COR-L47 (cell line): ENCODE results near the gene GSG1.

Experiments used
- DNase-seq: peaks from one replicate; lab custom pipeline; 2025; lab: John Stamatoyannopoulos, UW

Gene GSG1

DNA sequence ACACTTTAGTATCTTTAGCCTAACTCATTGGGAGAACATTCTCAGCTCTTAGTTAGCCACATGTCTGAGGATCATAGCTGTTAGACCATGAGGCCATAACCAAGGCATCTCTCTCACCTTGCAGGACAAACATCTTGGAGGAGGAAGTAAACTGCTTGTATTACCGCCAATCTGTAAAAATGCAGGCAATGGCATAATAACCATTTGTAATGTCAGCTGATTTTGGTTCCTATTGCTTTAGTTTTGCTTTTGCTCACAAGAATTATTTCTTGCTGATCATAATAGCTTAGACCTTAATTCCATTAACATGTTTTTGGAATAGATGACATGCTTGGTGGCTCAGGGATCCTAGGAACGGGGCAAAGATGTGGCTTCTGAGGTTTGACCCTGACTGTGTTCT is 16.4 kb upstream of the GSG1 start:
- DNase-seq, result no peak

DNA sequence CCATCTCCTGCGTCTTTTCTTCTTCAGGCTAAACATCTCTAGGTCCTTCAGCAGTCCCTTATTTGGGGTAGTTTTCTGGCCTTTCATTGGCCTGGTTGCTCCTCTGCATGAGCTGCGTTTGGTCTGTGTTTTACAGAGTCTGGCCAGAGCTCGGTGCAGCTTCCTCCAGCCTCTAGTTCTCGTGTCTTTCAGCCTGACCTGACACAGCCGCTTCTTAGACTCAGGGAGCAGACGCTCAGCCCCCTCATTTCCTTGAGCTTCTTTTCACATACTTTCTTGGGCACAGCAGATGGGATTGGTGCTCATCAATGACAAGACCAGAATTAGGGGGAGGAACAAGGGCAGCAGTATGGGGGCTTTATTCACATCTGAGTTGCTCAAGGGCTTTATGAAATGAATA is 13.6 kb upstream of the GSG1 start:
- no peak for DNase-seq

DNA sequence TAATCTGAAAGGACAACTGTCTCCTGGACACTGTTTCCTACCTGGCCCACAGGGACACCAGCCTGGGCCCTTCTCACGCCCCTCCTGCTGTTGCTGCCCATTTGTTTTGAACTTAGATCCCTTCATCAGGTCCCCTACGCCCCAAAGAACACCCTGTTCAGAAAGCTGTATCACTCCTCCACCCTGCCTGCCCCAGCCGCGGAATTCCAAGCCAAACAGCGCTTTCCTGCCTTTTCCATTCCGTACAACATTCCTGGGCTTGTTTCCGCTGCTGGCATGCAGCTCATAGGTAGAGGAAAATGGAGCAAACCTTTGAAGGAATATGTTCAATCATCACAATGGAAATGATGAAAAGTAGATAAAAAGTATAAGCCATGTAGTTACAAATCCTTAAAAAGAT is 12.8 kb upstream of the GSG1 start:
- no peak for DNase-seq

DNA sequence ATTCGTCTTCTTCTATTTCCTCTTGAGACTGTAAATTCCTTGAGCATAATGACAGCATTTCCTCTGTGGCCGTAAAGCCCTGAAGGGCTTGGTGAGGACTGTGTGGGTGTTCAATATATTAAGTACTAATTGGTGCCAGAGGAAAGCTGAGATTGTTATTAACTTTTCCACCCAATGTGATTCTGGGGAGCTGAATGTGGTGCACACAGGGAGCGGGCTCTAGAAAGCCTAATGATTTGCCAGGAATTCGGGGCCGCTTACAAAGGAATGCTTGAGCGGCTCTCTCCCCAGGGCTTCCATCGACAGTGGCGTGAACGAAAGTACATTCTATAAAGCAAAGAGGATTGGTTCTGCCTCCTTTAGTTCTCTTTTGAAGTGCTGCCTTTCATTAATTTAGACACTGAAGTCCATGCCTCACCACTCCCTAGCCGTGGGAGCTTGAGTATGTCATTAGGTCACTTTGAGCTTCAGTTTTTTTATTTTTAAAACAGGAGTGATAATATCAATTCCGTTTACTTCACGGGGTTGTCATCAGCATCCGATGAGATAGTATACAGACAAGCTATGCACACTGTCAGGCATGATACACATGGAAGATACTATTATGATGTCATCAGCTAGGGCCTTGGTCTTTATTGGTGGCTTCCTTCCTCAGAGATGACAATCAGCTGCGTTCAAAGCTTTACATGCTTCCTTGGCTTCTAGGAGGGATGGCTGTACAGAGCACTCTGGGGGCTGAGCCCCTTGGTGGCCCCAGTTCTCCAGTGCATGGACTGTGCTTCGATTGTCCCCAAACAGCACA is 11.0 kb upstream of the GSG1 start:
- DNase-seq, result no peak

DNA sequence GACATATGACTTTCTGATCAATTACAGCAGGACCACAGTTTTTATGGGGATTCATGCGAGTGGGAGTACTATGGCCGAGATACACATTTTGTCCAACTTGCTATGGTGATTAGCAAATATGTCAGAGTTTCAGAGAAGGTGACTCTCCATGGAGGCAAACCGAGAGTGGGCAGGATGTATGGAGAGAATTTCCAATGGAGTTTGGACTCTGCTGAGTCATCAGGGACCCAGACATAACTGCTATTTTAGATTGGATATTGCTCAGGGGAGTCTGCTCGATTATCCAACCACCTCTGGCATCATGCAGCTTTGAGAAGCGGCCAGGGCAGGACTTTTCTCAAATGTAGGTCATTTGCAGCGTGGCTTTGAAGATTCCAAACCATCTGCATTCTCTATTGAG is 9.5 kb upstream of the GSG1 start:
- no peak for DNase-seq

DNA sequence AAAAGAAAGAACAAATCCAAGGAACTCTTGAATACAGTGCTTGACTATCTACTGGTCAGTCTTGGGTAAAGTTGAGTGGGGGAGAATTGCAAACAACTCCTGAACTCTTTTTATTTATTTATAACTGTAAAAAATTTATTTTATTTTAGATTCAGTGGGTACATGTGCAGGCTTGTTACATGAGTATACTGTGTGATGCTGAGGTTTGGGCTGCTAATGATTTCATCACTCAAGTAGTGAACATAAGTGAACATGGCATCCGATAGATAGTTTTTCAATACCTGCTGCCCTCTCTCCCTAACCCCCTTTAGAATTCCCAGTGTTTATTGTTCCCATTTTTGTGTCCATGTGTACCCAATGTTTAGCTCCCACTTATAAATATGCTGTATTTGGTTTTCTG is 3.2 kb upstream of the GSG1 start:
- no peak for DNase-seq

DNA sequence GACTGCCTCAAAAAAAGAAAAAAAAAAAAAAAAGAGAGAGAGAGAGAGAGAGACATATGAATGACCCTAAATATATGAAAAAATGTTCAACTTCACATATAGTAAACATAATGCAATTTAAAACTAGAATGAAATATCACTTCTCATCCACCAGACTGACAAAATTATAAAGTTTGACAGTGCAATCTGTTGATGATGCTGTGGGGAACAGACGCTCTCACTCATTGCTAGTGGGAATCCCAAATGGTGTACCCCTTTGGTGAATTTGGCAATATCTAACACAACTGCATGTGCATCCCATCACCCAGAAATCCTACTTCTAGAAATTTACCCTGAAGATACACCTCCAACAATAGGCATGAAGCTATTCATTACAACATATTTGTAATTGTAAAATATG is 2.3 kb upstream of the GSG1 start:
- DNase-seq, result no peak

DNA sequence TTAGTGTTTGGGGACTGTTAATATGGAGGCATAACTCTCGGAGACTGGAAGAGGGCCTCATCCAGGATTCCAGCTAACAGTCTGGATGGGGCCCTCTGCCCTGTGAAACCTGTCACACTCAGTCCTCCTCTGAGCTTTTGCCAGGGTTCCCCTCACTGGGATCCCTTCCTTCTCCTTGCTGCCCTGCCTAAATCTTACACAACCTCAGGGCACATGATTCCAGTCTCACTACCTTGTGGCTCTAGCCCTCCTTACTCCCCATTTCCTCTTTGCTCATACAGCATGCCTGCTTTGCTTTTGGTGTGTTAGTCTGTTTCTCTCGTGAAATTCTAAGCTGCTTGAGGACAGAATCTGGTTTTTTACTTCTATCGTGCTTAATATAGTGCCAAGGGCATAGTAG is 942 bp upstream of the GSG1 start:
- DNase-seq, result no peak

DNA sequence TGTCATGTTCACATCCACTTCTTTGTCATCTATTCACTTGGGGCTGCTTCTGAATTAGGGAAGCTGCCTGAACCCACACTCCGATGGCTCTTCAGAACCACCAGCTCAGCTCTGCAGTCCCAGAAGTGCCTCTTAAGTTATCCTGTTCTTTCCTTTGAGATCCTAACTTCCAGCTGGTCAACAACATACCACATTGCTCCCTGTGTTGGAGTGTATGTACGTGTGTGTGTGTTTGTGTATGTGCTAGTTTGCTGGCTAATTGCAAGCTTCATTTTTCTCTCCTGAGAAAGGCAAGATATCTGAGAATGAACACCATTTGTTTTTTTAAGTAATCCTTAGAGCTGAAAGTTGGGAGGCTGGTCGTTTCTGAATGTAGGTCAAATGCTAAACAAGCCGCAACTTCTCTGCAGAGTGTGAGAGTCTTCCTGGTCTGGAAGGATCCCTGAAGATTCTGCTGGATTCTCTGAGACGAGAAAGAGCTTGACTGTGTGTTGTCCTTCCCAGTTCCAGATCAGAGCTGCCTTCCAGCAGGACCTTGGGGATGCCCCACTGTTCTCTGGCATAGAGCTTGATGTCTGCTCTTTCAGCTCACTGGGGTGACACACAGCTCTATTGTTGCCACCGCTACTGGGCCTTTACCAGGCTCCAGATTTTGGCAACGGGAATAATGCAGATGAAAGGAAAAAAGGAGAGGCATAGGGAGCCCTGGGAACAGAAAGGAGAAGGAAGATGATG is 839 bp downstream of the GSG1 start:
- DNase-seq, result no peak

DNA sequence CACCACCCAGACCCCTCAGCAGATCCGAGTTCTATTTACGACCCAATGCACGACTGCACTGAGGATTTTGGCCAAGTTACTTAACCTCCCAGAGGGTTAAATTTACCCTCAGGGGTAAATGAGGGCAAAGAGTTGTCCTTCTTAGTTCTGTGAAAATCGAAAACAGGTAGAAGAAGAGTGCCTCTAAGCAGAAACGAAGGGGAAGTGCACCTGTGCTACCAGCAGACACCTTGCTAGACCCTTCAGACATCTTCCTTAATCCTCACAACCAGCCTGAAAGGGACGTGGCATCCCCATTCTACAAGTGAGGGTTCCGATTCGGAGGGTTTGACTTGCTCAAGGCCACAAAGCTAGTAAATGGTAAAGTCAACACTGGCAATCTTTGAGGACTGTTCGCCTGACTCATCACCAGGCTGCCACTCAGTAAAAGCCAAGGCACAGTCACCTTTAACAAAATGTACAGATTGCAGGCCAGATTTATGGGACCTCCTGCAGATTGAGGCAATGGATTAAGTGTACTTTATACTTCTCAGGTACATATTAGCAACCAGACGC is 1.6 kb downstream of the GSG1 start:
- DNase-seq, result no peak

DNA sequence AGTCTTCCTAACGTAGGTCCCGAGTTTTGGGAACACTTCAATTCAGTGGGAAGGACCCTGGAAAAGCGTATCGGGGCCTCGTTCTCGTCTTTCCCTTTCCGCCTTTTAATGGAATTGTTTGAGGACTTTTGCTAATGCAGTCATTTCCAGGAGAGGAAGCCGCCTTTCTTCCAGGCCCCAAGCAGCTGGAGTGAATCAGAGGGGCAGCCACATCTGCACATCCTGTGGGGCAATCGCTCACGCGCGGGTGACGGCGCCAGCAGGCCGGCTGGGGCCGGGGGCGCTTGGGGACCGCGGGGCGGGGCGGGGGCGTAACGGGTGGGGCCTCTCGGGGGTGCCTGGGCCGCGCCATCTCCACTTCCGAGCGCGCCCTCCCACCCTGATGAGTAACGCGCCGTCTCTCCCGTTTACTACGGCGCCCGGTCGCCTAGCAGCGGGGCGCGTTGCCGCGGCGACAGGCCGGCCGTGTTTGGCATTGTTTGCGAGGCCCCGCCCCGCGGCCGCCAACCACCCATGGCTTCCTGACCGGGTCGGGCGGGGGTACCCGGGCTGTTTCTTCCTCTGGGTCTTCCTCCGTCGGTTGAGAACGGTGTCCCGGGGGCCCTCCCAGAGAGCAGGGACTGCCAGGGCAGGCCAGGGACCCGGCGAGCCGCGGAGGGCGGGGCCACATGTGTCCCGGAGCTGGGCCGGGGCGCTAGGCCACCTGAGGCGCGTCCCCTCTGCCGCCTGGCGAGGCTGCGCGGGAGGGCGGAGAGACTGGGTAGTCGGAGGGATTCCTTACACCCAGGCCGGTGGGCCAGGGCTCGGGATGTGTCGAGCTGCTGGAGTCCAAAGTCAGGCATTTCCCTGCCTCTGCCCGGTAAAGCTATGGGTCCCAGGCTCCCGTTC is 2.3 kb downstream of the GSG1 start:
- DNase-seq, result peak; percentile 65

DNA sequence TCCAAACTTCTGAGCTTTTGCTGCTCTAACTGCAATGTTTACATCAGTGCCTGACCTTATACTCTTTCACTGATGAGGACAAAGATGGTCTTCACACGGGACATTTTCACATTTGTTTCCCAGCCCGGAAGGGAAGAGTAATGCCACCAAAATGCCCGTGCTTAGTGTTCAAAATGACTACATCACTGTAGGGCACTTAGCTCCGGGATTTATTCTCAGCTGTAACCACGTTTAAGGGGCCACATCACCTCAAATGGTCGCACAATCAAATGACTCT is 2.9 kb downstream of the GSG1 start:
- no peak for DNase-seq

DNA sequence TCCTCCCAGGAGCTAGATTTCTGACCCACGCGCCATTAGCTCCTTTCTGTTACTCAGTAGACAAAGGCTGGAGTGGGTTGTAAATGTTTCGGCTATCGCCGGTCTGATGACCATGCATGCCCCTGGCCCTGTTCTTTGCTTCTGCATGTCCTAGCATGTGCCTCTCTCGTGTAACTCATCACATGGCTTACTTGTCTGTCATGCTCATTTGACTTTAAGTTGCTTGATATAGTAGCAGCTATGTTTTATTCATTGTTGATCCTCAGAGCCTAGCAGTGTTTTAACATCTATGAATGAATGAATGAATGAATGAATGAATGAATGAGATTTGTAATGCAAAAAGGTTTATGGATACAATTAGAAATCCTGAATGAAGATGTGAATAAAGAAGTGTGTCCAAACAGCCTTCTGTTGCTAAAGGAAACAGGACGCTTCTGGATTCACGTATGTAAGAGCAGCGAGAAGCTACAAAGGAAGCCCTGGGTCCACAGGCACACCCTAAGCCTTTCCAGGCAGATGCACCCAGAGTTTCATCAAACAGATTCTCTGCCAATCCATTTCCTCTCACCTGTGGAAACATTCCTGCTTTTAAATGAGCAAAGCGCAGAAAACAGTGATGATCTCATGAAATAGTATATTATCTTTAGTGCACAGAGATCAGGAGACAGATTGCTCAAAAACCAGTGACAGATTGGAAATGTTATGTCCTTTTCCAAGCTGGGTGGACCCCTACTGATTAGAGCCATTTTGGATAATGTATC is 3.4 kb downstream of the GSG1 start:
- no peak for DNase-seq

DNA sequence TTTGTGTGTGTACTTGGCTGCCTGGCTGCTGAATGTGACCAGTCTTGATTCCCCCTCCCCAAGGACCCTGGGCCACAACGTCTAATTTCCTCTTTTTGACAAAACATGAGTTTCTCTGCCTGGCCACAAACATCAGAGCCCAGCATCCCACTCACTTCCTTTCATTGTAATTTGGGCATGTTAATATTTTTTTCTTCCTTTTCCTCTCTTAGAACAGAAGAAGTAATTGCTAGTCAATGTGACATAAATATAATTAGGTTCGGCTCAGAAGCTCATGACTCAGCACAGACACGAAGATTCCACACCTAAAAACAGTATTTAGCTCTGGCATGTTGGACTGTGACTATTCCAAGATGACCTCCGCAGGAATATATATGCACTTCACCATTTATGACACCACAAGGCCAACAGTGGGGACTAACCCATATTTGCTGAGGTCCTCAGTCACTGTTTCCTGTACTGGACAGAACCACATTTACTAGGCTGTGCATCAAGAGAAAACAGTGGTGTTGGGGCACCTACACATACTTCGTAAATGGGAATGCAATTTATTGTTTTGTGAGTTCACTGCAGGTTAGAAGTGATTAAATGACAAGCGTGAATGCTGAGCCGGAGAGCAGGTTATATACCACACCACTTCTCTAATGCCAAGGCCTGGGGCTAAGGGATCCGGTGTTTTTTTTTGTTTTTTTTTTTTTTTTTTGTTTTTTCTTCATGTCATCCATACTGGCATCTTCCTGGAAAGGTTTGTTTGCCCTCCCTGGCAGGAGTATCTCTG is 4.2 kb downstream of the GSG1 start:
- DNase-seq, result no peak

DNA sequence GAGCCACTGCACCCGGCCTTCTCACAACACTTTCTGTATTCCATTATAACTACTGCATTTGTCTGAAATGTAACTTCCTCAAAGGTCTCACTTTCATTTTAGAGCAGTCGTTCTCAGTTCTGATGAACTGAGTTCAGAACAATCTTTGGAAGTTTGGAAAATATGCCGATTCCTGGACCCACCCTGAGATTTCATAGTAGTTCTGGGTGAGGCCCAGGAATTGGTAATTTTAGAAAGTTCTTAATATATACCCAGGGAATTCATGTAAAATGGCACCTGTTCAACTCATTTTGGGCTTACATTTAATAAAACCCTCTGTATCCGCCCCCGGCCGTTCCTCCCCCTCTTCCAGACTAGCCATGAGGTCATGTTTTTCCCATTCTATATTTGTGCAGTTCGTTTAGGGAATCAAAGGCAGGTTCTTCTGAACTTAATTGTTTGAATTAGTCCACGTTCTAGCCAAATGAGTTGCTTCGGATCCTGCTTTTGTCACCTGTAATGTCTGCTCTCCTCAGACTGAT is 5.9 kb downstream of the GSG1 start:
- DNase-seq, result no peak

DNA sequence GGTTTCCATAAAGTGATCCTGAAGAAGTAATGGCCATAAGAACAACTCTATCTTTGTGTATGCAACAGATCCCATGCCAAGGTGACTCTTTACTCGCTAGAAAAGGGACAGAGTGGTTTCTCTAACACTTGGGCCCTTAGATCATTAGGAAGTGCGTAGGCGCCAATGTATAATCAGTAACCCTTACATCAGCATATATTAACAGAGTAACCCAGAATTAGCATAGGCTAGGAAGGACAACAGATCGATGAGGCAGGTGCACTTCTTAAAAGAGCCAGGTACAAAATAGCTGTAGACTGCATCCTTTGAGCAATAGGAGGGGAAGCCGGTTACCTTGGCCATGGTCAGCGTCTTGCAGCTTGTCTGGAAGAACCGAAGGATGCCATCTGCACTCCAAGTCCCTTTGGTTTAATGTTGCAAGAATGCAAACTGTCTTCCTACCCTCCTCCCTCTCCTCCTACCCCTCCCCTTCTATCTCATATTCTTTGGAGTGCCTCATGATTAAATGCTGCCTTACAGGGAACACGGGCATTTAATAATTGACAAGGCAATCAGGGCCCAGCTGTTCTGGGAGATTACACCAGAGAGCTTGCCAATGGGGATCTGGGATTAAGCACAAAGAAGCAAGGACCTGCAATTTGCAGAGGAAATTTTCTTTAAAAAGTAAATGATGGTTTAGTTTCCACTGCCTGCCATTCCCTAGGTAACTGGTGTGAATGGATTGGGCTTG is 8.0 kb downstream of the GSG1 start:
- DNase-seq, result no peak

DNA sequence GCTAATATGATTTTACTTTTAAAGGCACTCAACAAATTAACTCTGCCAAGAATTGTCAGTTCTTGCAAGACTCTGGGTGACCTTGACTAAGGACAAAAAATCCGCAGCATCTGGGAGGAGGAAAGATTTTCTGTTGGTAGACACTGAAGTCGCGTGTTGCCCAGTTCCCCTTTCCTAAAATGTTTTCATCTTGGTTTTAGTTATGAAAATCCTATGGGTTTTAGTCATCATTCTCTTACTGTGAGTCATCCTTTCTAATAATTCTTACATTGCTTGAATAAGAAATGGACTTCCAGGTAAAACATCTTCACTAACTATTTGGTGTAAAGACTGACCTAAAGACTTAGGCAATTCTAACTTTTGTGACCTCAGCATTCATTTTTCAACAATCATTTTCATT is 9.1 kb downstream of the GSG1 start:
- DNase-seq, result no peak

DNA sequence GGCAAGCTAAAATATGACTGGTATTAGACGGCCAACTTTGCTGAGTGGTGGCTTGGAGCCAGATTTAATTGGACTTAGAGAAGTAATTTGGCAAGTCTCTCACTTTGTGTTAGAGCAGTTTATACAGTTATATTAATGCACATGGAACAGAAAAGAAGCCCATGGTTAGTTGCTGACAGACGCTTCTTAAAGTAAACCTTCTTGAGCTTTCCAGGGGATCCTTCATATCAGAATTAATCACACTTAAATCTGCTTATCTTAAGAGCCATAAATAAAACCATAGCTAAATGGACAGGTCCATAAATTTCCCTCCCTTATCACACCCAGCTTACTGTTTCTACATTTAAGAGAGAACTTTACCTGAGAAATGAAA is 9.6 kb downstream of the GSG1 start:
- no peak for DNase-seq

DNA sequence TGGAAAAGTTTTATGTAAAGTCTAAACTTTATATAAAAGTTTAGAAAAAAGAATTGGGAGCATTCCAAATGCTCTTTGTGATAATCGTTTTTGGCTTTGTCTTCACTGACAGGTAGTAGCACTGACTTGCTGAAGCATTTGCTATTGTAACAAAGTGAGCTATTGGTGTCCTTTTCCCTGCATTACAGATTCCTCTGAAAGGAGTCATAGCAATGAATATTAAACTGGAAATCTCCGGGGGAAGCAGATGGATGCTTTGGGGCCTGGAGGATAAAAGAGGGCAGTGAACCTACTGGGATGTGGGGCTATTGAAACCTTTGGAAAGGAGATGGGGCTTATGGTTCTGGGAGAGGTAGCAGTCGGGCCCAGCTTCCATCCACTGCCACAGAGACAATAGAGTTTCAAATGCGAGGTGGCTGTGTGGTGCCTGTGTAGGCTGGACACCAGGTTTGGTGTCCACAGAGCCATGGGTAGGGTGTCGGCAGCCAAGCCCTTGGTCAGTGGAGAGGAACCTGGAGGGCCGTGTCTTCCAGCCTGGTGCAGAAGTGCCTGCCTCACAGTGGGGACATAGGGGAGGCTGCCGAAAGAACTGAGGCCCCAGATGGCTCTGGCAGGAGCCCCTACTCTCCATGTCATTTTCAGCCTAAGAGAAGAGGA is 10.1 kb downstream of the GSG1 start:
- DNase-seq, result no peak

DNA sequence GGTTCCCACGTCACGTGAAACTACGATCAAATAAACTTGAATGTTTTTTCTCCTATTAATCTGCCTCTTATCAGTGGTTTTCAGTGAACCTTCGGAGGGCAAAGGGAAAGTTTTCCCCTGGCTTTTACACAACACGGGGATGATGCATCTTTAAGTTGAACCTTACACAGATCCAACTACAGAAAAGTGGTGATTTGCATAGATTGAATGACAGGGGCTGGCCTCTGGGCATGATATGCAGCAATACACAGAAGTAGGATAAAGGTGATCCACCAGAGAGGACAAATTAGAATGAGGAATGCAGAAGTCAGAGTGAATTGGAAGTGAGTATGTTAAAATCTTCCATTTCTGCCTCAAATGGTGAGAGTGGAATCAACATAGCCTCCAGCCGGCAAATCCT is 11.6 kb downstream of the GSG1 start:
- no peak for DNase-seq
